OCI-M1 (cell line): ENCODE measurements around the gene TECPR1.
"Not testable (repeated sequence)": the region's sequence is repeated elsewhere in the genome, so short reads cannot be mapped to it uniquely, and the experiment has no call there.

Experiments used
- DNase-seq: peaks from one replicate; lab custom pipeline; 2025; lab: John Stamatoyannopoulos, UW

TECPR1 gene

GRCh38 chr7:98227939-98228338, 24.1 kb downstream of the TECPR1 start:
- no peak for DNase-seq

GRCh38 chr7:98225913-98226614, 26.0 kb downstream of the TECPR1 start:
- DNase-seq, result no peak

- no peak for DNase-seq
Observed at GRCh38 chr7:98224701-98225181, 27.3 kb downstream of the TECPR1 start.

GRCh38 chr7:98223898-98224700, 27.9 kb downstream of the TECPR1 start:
- no peak for DNase-seq

- no peak for DNase-seq
Observed at GRCh38 chr7:98223351-98223897, 28.6 kb downstream of the TECPR1 start.

GRCh38 chr7:98222533-98223195, 29.4 kb downstream of the TECPR1 start:
- DNase-seq, result no peak

- DNase-seq, result no peak
Observed at GRCh38 chr7:98221611-98222532, 30.2 kb downstream of the TECPR1 start.

- DNase-seq, result not testable (repeated sequence)
Observed at GRCh38 chr7:98219382-98219781, 32.6 kb downstream of the TECPR1 start.

- peak; percentile 98 for DNase-seq
Observed at GRCh38 chr7:98217623-98218582, 34.1 kb downstream of the TECPR1 start.

GRCh38 chr7:98216941-98217622, 35.0 kb downstream of the TECPR1 start:
- no peak for DNase-seq

- no peak for DNase-seq
Observed at GRCh38 chr7:98215561-98216495, 36.2 kb downstream of the TECPR1 start.

- no peak for DNase-seq
Observed at GRCh38 chr7:98214811-98215321, 37.2 kb downstream of the TECPR1 start.

GRCh38 chr7:98213888-98214810, 37.9 kb downstream of the TECPR1 start:
- DNase-seq, result no peak

GRCh38 chr7:98213296-98213887, 38.6 kb downstream of the TECPR1 start:
- DNase-seq, result no peak

- DNase-seq, result no peak
Observed at GRCh38 chr7:98212532-98213041, 39.4 kb downstream of the TECPR1 start.
